Posterior vena cava (tissue), 2 donors: ENCODE data around the gene MAB21L4. TPM values are rescaled to one million over a fixed set of nuclear protein-coding genes. Genes with fewer than 3 reads are reported as not detected.
"Not testable (repeated sequence)": the region's sequence is repeated elsewhere in the genome, so short reads cannot be mapped to it uniquely, and the experiment has no call there.

Source experiments
- DNase-seq: peaks from one replicate; pipeline ENCODE4 v3.0.0-alpha.2; 2020; ENCODE audit warnings: low spot score
- intact Hi-C, 2 donors: fragments of 100-400 bp; cut with DNase I; formaldehyde crosslinking; loops; one replicate each; pipeline versions ENCODE4 v1.14.1 to v1.14.2; 2022 to 2023
- total RNA-seq, 2 donors: library from RNA; stranded (reverse); fragmentation: NEBNext Ultra II Directional; extraction: Animal tissue kit (Norgen Biotek cat#: 25700); gene quantifications; one replicate each; pipeline ENCODE4 v1.2.1, GENCODE V29; 2021
- donor health status: DM: yes; HTN: yes; CAD: no.
- donor health status: DM: yes; HTN: yes; CAD: no.

Gene MAB21L4
- total RNA-seq, 2 donors from 2014 or later, result not detected

DNA sequence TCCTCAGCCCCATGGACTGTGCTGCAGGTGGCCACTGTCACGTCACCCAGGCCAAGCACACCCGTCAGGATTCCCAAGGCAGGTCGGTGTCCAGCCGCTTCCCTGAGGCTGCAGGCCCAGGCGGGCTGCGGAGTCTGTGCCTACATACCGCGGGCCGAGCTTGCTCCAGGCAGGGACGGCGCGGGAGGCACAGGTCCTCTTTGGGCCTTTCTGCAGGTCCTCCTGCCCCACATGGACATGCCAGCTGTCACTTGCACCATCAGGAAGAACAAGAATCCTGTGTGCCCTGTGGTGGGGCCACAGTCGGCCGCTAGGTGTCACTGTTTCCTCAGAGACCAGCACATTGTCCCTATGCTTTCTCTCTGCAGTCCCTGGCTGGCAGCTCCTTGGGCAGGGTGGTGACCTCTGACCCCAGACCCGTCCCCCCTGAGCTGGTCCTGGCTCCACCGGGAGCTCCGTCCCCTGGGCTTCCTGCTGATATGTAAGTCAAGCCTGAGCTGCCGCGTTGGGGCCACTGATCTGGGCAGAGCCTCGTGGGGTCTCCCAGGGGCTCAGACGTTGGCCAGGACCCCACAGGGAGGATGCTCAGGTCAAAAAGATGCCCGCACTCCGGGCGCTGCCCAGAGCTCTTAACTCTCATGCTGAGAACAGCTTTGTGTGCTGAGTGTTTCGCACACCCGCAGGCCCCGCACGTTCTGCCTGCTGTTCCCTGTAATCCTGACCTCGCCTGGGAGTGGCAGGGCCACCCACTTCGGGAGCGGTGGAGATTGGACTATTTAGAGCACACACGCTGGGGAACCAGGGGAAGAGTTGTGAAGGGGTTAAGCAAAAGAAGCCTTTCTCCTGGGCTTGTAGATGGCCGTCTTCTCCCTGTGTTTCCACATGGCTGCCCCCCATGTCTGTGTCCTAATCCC lies 44.6 kb downstream of the MAB21L4 start:
- DNase-seq, result peak; percentile 94
- intact Hi-C loops, result no loop called here

DNA sequence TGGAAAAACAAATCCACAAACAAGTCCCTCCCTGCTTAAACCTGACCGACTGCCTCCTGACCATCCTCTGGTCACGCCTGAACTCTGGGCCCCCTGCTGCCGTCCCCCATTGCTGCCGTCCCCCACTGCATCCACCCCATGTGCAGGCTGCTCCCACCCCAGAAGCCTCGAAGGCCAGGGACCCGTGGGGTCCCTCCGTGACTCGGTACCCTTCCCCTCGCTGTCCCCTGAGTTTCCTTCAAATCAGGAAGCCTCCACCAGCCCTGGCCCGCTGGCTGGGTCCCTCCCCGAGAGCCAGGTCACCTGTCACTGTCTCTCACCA lies 45.2 kb downstream of the MAB21L4 start:
- intact Hi-C loops, result no loop called here
- DNase-seq, result no peak

DNA sequence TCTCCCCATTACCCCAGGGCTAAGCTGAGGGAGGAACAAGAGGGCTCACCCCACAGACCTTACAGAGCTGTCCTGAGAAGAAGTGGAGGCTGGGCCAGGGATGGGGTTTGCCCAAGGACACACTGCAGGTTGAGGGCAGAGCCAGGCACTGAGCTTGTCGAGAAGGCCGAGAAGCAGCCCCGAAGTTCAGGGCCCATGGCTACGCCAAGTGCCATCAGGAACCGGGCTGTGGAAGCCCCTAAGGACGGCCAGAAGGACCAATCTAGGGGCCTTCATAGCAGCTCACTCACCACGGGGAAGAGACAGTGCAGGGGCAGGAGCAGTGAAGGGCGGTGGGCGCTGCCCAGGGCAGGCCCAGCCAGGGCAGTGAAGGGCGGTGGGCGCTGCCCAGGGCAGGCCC lies 45.9 kb downstream of the MAB21L4 start:
- DNase-seq, result no peak
- intact Hi-C loops, result no loop called here

DNA sequence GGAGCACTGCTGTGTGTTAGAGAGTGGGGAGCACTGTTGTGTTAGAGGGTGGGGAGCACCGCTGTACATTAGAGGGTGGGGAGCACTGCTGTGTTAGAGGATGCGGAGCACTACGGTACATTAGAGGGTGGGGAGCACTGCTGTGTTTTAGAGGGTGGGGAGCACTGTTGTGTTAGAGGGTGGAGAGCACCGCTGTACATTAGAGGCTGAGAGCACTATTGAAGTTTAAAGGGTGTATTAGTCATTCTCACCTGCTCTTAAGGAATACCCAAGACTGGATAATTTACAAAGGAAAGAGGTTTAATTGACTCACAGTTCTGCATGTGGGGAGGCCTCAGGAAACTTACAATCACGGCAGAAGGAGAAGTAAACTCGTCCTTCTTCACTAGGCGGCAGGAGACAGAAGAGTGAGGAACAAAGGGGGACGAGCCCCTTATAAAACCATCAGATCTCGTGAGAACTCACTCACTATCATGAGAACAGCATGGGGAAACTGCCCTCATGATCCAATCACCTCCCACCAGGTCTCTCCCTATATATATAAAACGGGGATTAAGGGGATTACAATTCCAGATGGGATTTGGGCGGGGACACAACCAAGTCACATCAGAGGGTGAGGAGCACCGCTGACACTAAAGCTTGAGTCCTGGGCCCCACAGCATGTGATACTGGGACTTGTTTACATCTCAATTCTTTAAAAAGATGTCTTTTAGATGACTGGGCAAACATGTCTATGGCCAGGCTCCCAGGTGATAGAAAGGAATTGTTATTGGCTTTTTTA lies 46.9 kb downstream of the MAB21L4 start:
- no peak for DNase-seq
- intact Hi-C loops, result no loop called here

DNA sequence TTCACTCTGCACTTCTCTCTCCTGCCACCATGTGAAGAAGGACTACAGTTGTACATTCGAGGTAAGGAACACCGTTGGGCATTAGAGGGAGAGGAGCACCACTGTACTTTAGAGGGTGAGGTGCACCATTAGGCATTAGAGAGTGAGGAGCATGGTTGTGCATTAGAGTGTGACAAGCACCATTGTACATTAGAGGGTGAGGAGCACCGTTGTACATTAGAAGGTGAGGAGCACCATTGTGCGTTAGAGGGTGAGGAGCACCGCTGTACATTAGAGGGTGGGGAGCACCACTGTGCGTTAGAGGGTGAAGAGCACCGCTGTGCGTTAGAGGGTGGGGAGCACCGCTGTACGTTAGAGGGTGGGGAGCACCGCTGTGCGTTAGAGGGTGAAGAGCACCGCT lies 48.1 kb downstream of the MAB21L4 start:
- intact Hi-C loops, result no loop called here
- no peak for DNase-seq

DNA sequence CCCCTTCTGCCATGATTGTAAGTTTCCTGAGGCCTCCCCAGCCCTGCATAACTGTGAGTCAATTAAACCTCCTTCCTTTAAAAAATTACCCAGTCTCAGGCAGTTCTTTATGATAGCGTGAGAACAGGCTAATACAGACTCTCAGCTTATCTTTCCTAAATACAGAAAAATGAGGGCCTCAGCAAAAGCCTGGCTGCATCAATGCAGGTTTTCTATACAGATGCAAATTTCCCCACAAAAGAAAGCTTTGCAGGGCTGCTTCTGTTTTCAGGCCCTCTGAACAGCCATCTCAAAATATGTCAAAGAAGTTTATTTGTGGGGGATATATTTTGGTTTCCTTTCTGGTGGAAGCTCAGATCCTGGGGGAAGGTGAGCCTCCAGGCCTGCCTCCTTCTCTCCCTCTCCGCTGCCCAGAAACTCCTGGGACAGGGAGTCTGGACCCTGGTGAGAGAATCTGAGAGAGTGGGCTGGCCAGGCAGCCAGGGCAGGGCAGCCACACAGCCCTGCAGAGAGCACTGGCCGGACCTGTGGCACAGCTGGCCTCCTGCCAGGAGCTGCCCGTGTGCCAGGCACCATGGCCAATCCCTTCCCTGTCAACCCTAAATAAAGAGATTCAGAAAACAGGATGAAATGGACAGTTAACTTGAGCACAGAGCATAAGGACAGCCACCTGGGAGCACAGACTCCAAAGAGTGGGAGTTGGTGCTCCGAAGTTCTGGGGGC lies 48.9 kb downstream of the MAB21L4 start:
- intact Hi-C loops, result no loop called here
- DNase-seq, result no peak

DNA sequence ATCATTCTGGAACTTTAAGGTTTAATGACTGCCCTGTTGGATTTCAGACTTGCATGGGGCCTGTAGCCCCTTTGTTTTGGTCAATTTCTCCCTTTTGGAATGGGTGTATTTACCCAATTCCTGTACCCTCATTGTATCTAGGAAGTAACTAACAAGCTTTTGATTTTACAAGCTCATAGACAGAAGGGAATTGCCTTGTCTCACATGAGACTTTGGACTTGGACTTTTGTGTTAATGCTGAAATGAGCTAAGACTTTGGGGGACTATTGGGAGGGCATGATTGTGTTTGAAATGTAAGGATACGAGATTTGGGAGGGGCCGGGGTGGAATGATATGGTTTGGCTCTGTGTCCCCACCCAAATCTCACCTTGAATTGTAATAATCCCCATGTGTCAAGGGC lies 49.6 kb downstream of the MAB21L4 start:
- DNase-seq, result not testable (repeated sequence)

DNA sequence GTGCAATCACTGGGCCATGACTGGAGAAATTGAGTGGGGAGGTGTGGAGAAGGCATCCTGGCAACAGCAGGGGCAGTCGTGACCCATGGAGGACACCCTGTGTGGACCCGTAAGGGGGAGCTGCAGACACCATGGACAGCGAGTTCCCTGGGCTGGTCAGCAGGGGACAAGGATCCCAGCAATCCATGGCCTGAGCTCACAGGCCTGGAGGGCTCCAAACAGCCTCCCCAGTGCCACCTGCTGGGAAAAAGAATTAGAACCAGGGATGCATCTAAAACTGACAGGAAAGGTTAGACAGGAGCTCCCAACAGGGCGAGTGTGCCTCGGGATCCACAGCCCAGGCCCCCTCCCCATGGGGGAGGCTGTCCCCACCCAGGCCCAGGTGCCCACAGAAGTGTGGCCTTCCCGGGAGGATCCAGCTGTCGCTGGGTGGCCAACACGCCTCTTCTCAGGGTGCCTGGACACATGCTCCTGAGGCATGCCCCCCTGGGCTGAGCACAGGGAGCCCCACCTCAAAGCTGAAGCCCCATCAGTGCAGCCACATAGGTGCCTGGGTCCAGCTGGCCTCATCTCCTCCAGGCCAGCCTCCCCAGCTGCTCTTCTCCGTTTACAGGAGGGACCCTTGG lies 55.4 kb downstream of the MAB21L4 start:
- intact Hi-C loops, result no loop called here
- no peak for DNase-seq

More for the DNA sequence above, 49.6 kb downstream of the MAB21L4 start:
- intact Hi-C loops, result not testable (repeated sequence)

DNA sequence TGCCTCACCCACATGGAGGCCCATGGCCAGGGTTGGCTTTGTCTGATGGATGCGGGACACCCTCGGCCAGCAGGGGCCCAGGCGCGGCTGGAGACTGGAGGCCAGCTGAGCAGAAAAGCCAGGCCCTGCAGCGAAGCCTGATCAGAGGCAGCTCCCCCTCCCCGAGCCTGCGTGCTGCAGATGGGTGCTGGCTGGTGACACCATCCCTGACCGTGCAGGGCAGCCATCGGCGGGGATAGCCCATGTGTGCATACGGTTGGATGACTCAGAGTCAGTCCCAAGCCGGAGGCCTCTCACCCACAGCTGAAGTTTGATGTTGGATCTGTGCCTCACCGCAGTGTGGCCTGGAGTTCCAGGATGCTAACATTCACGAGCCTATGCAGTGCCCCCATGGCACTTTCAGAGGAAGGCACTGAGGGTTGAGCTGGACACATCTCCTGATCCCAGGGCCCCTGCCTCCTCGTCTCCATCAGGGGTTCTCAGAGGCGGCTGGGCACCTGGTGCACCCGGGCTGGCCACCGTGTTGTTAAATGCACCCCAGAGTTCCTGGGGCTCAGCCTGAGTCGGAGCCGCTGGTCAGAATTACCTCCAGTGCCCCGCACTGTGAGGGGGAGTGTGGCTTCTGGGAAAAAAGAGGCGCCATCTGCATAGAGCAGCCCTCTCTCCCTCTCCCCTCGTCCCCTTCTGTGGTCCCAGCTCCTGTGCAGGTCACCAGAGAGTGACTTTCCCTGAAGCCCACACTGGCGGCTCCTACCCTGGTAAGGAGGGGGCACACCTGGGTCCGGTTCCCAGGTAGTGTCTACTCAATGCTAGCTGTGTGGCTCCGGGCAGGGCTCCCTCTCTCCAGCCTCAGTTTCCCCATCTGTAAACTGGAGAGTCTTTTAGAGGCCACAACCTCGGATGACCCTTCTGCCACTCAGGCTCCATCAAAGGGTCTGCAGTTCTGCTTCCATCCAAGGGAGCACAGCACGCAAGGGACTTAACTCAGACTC lies 56.5 kb downstream of the MAB21L4 start:
- intact Hi-C loops, result no loop called here
- peak; percentile 77 for DNase-seq

DNA sequence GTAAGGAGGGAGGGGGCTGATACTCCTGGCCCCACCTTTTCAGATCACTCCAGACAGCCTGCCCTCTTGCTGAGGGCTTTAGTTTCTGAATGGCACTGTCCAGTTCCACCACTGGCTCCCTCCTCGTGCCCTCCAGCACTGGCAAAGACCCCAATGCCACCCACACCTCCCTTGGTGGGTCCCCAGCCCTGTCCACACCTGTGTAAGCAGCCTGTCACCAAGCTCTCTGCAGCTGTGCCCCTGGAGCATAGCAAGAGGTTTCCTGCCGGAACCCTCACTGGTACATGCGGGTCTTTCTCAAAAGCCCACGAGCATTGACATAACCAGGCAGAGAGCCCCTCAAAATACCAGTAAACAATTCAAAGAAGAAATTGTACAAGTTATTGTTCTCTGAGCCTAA lies 58.3 kb downstream of the MAB21L4 start:
- DNase-seq, result no peak
- intact Hi-C loops, result no loop called here

DNA sequence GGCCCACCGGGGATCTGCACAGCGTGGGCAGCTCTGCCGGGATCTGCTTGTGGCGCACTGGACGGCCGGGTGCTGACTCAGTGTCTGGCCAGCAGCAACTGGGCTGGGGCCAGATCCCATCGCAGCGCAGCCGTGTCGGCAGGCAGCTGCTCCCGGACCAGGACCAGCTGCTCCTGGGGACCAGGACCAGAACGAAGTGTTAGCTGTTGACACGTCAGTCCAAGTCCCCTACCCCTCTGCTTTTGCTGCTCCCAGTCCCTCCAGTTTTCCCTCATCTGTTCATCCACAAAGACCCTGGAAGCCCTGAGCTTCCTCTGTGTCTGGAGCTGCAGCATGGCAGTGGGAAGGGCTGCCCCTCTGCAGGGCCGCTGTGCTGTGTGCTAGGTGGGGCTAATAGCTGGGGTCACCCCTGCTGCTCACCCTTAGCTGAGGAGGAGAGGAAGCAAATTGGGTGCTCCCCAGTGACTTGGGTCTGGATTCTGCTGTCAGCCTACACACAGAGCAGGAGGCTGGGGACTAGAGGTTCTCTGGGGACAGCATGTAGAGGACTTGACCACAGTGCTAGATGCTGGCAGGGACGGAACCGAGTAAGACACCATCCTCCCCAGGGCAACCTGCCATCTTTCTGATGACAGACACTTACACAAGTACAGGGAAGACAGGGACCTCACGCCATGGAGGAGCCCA lies 59.0 kb downstream of the MAB21L4 start:
- DNase-seq, result peak; percentile 89
- intact Hi-C loops, result no loop called here

Other genes starting within 250 kb of the MAB21L4 start
- gene AQP12B, start 213.3 kb downstream of the MAB21L4 start, total RNA-seq, result under 1 TPM in 1 of 2 donors, not detected in 1; 0.19 TPM
- not detected for gene AQP12A, start 204.3 kb downstream of the MAB21L4 start, total RNA-seq
- under 1 TPM; 0.37 to 0.57 TPM for gene KIF1A, start 75.9 kb downstream of the MAB21L4 start, total RNA-seq
- not detected for gene AGXT, start 27.3 kb downstream of the MAB21L4 start, total RNA-seq
- under 1 TPM in 1 of 2 donors, not detected in 1; 0.09 TPM for gene CROCC2, start 10.2 kb upstream of the MAB21L4 start, total RNA-seq
- 10 to 100 TPM; 39.7 to 62.7 TPM for gene SNED1, start 102.5 kb upstream of the MAB21L4 start, total RNA-seq
- gene MTERF4, start 206.1 kb upstream of the MAB21L4 start, total RNA-seq, result 10 to 100 TPM; 17.1 to 17.8 TPM